ENCODE results near the gene ZCCHC14.

ZCCHC14 gene

GRCh38 chr16:87446479-87446878, 46.3 kb downstream of the ZCCHC14 start:
- no peak overlapping the region for H3K27ac ChIP-seq
- TF ChIP-seq ZFX (IDR thresholded peaks at IDR 0.05; ENCODE audit: borderline replicate concordance), result no peak

GRCh38 chr16:87445486-87445885, 47.3 kb downstream of the ZCCHC14 start:
- H3K27ac ChIP-seq, result no peak overlapping the region

GRCh38 chr16:87443964-87444363, 48.9 kb downstream of the ZCCHC14 start:
- TF ChIP-seq CTCF (IDR thresholded peaks at IDR 0.05) (no peak), ZFX (IDR thresholded peaks at IDR 0.05; ENCODE audit: borderline replicate concordance) (no peak)

More at GRCh38 chr16:87445486-87445885, 47.3 kb downstream of the ZCCHC14 start:
- no peak for TF ChIP-seq CTCF (IDR thresholded peaks at IDR 0.05)
- no peak for TF ChIP-seq ZFX (IDR thresholded peaks at IDR 0.05; ENCODE audit: borderline replicate concordance)

GRCh38 chr16:87443016-87443415, 49.8 kb downstream of the ZCCHC14 start:
- H3K27ac ChIP-seq, result no peak overlapping the region
- no peak for TF ChIP-seq ZFX (IDR thresholded peaks at IDR 0.05; ENCODE audit: borderline replicate concordance)
- TF ChIP-seq CTCF (IDR thresholded peaks at IDR 0.05), result no peak

More at GRCh38 chr16:87443964-87444363, 48.9 kb downstream of the ZCCHC14 start:
- no peak overlapping the region for H3K27ac ChIP-seq

GRCh38 chr16:87442581-87442966, 50.2 kb downstream of the ZCCHC14 start:
- H3K27ac ChIP-seq, result no peak overlapping the region
- TF ChIP-seq CTCF (IDR thresholded peaks at IDR 0.05) (no peak), ZFX (IDR thresholded peaks at IDR 0.05; ENCODE audit: borderline replicate concordance) (no peak)

GRCh38 chr16:87441886-87442580, 50.8 kb downstream of the ZCCHC14 start:
- no peak overlapping the region for H3K27ac ChIP-seq
- TF ChIP-seq CTCF (IDR thresholded peaks at IDR 0.05), result no peak
- no peak for TF ChIP-seq ZFX (IDR thresholded peaks at IDR 0.05; ENCODE audit: borderline replicate concordance)

- TF ChIP-seq CTCF (IDR thresholded peaks at IDR 0.05) (no peak), ZFX (IDR thresholded peaks at IDR 0.05; ENCODE audit: borderline replicate concordance) (no peak)
- H3K27ac ChIP-seq, result no peak overlapping the region
These were observed 52.9 kb downstream of the ZCCHC14 start for GRCh38 chr16:87439926-87440325.

- TF ChIP-seq ZFX (IDR thresholded peaks at IDR 0.05; ENCODE audit: borderline replicate concordance) (no peak), CTCF (IDR thresholded peaks at IDR 0.05) (no peak)
- no peak overlapping the region for H3K27ac ChIP-seq
These were observed 54.2 kb downstream of the ZCCHC14 start for GRCh38 chr16:87438611-87438985.

Data from 22Rv1 (cell line).